ENCODE results near the gene PARD3. TPM values are rescaled to one million over a fixed set of nuclear protein-coding genes. Genes with fewer than 3 reads are reported as not detected.

The PARD3 gene
- total RNA-seq, 2 donors from 2014 or later, result 41.7 to 48.8 TPM

GRCh38 chr10:34778237-34778636, 36.9 kb downstream of the PARD3 start:
- Histone ChIP-seq H3K4me3 (no peak overlapping the region), H3K4me1 (peaks cover 5% of the 10 kb centered on the region), H3K9ac (ENCODE audit: low read depth in 2 of 2, low read length in 2 of 2) (no peak overlapping the region), H3K27ac (no peak overlapping the region), H3K36me3 (no peaks in the 10 kb centered on the region), H3K27me3 (no peaks in the 10 kb centered on the region), H3K9me3 (no peaks in the 10 kb centered on the region)
- intact Hi-C loops (cut with DNase I), result no loop called here
- no peak for TF ChIP-seq CTCF (IDR thresholded peaks at IDR 0.05)
- DNase-seq, result no peak

GRCh38 chr10:34776090-34776690, 38.9 kb downstream of the PARD3 start:
- no peaks in the 10 kb centered on the region for H3K27me3 ChIP-seq
- H3K9me3 ChIP-seq, result no peaks in the 10 kb centered on the region
- H3K27ac ChIP-seq, result no peak overlapping the region
- no peak for DNase-seq
- H3K9ac ChIP-seq (ENCODE audit: low read depth in 2 of 2, low read length in 2 of 2), result no peak overlapping the region
- no peak overlapping the region for H3K4me3 ChIP-seq
- no peak for TF ChIP-seq CTCF (IDR thresholded peaks at IDR 0.05)
- no peaks in the 10 kb centered on the region for H3K4me1 ChIP-seq
- intact Hi-C loops (cut with DNase I), result no loop called here
- no peaks in the 10 kb centered on the region for H3K36me3 ChIP-seq

GRCh38 chr10:34775044-34775637, 40.0 kb downstream of the PARD3 start:
- intact Hi-C loops (cut with DNase I), result no loop called here
- Histone ChIP-seq H3K4me1 (no peaks in the 10 kb centered on the region), H3K4me3 (no peak overlapping the region), H3K27ac (no peak overlapping the region), H3K36me3 (no peaks in the 10 kb centered on the region), H3K9me3 (no peaks in the 10 kb centered on the region), H3K9ac (ENCODE audit: low read depth in 2 of 2, low read length in 2 of 2) (no peak overlapping the region), H3K27me3 (no peaks in the 10 kb centered on the region)
- no peak for DNase-seq
- no peak for TF ChIP-seq CTCF (IDR thresholded peaks at IDR 0.05)

- Histone ChIP-seq H3K4me3 (no peak overlapping the region), H3K27me3 (no peaks in the 10 kb centered on the region), H3K9me3 (no peaks in the 10 kb centered on the region), H3K9ac (ENCODE audit: low read depth in 2 of 2, low read length in 2 of 2) (no peak overlapping the region), H3K4me1 (no peaks in the 10 kb centered on the region), H3K36me3 (no peaks in the 10 kb centered on the region), H3K27ac (no peak overlapping the region)
- TF ChIP-seq CTCF (IDR thresholded peaks at IDR 0.05), result no peak
- DNase-seq, result no peak
- intact Hi-C loops (cut with DNase I), result no loop called here
Measured at GRCh38 chr10:34773636-34774630, 41.2 kb downstream of the PARD3 start.

- H3K9ac ChIP-seq (ENCODE audit: low read depth in 2 of 2, low read length in 2 of 2), result no peak overlapping the region
- intact Hi-C loops (cut with DNase I), result no loop called here
- no peak overlapping the region for H3K4me3 ChIP-seq
- H3K27ac ChIP-seq, result no peak overlapping the region
- no peaks in the 10 kb centered on the region for H3K27me3 ChIP-seq
- H3K9me3 ChIP-seq, result no peaks in the 10 kb centered on the region
- TF ChIP-seq CTCF (IDR thresholded peaks at IDR 0.05), result no peak
- peaks cover 2% of the 10 kb centered on the region for H3K4me1 ChIP-seq
- no peak for DNase-seq
- H3K36me3 ChIP-seq, result no peaks in the 10 kb centered on the region
Measured at GRCh38 chr10:34771525-34771924, 43.6 kb downstream of the PARD3 start.

Data from colonic mucosa (tissue), 4 donors.